ENCODE measurements around the gene CDKN1A. TPM values are rescaled to one million over a fixed set of nuclear protein-coding genes. Genes with fewer than 3 reads are reported as not detected.

Gene CDKN1A
- total RNA-seq, 1 donor from 2014 or later = 50.4 TPM

GRCh38 chr6:36685926-36686667, 7.6 kb downstream of the CDKN1A start:
- Mint-ChIP-seq H3K4me3 (no peak overlapping the region), H3K4me1 (peaks cover 89% of the 10 kb centered on the region)

GRCh38 chr6:36686668-36687513, 8.4 kb downstream of the CDKN1A start:
- ATAC-seq (ENCODE audit: low read depth) (no peak), DNase-seq (no peak)
- H3K4me1 Mint-ChIP-seq = peaks cover 91% of the 10 kb centered on the region
- TF ChIP-seq CTCF (IDR thresholded peaks at IDR 0.05) = no peak
- H3K36me3 Mint-ChIP-seq (ENCODE audit: low read depth) = peaks cover 57% of the 10 kb centered on the region
- no peaks in the 10 kb centered on the region for H3K27me3 Mint-ChIP-seq
- ChIA-PET CTCF (interaction anchor here (1.4 to 2.3 kb wide), 2 partner anchors 70 to 72 kb away, joined by 4 to 11 read pairs; no protein-coding TSS in a partner anchor), POLR2A (interaction anchor here (0.7 kb wide), 1 partner anchor 72 kb away, joined by 3 read pairs; no protein-coding TSS in a partner anchor)
- H3K4me3 Mint-ChIP-seq = no peak overlapping the region
- intact Hi-C loops (cut with micrococcal nuclease) = no loop called here
- H3K27ac Mint-ChIP-seq = peak overlapping the region; percentile 74
- no peaks in the 10 kb centered on the region for H3K9me3 Mint-ChIP-seq

More at GRCh38 chr6:36685926-36686667, 7.6 kb downstream of the CDKN1A start:
- POLR2A ChIA-PET = interaction anchor here (0.7 kb wide), 1 partner anchor 71 kb away, joined by 3 read pairs; no protein-coding TSS in a partner anchor
- CTCF ChIA-PET = interaction anchor here (1.0 to 1.4 kb wide), 2 partner anchors 48 to 71 kb away, joined by 3 to 4 read pairs; no protein-coding TSS in a partner anchor
- intact Hi-C loops (cut with micrococcal nuclease) = no loop called here
- no peak for DNase-seq
- ATAC-seq (ENCODE audit: low read depth) = no peak
- no peaks in the 10 kb centered on the region for H3K9me3 Mint-ChIP-seq
- H3K27me3 Mint-ChIP-seq = no peaks in the 10 kb centered on the region
- peaks cover 57% of the 10 kb centered on the region for H3K36me3 Mint-ChIP-seq (ENCODE audit: low read depth)
- no peak for TF ChIP-seq CTCF (IDR thresholded peaks at IDR 0.05)
- peak overlapping the region; percentile 74 for H3K27ac Mint-ChIP-seq

- H3K27ac Mint-ChIP-seq = peak overlapping the region; percentile 46
- ATAC-seq (ENCODE audit: low read depth) = no peak
- peaks cover 51% of the 10 kb centered on the region for H3K36me3 Mint-ChIP-seq (ENCODE audit: low read depth)
- peaks cover 91% of the 10 kb centered on the region for H3K4me1 Mint-ChIP-seq
- H3K9me3 Mint-ChIP-seq = no peaks in the 10 kb centered on the region
- H3K4me3 Mint-ChIP-seq = no peak overlapping the region
- intact Hi-C loops (cut with micrococcal nuclease) = no loop called here
- no peaks in the 10 kb centered on the region for H3K27me3 Mint-ChIP-seq
- DNase-seq = no peak
- CTCF ChIA-PET = interaction anchor here (1.5 to 2.3 kb wide), 2 partner anchors 64 to 71 kb away, joined by 3 to 11 read pairs; no protein-coding TSS in a partner anchor
- POLR2A ChIA-PET = interaction anchor here (0.6 to 8.1 kb wide), 4 partner anchors 7 to 344 kb away, joined by 3 to 88 read pairs (median 4); partner anchors contain the start of gene CDKN1A
- TF ChIP-seq CTCF (IDR thresholded peaks at IDR 0.05) = no peak
Observed at GRCh38 chr6:36688063-36688738, 9.7 kb downstream of the CDKN1A start.

GRCh38 chr6:36688739-36689075, 10.2 kb downstream of the CDKN1A start:
- ChIA-PET POLR2A (interaction anchor here (0.6 to 8.1 kb wide), 4 partner anchors 8 to 344 kb away, joined by 3 to 88 read pairs (median 4); partner anchors contain the start of gene CDKN1A), CTCF (interaction anchor here (1.5 to 2.3 kb wide), 2 partner anchors 65 to 70 kb away, joined by 3 to 11 read pairs; no protein-coding TSS in a partner anchor)
- TF ChIP-seq CTCF (IDR thresholded peaks at IDR 0.05) = no peak
- no peak for DNase-seq
- Mint-ChIP-seq H3K36me3 (ENCODE audit: low read depth) (peaks cover 46% of the 10 kb centered on the region), H3K27me3 (no peaks in the 10 kb centered on the region), H3K4me3 (no peak overlapping the region), H3K9me3 (no peaks in the 10 kb centered on the region), H3K4me1 (peaks cover 91% of the 10 kb centered on the region), H3K27ac (peak overlapping the region; percentile 46)
- no peak for ATAC-seq (ENCODE audit: low read depth)
- intact Hi-C loops (cut with micrococcal nuclease) = no loop called here

All from activated B cell treated with CpG ODN at 0.5 μM for 24 hours (primary cell).